Naive thymus-derived CD8-positive, alpha-beta T cell (primary cell): ENCODE data around the gene ZNF184. TPM values are rescaled to one million over a fixed set of nuclear protein-coding genes. Genes with fewer than 3 reads are reported as not detected.
"Not testable (repeated sequence)": the region's sequence is repeated elsewhere in the genome, so short reads cannot be mapped to it uniquely, and the experiment has no call there.

ENCODE experiments used
- ATAC-seq, 2 donors: fragments of 150-1000 bp; cut with Tn5 transposase in 1 of 2; sonication (Bioruptor Pico), chemical (Tn5 transposase) in 1 of 2; 1 replicate in 1 of 2; 2 replicates in 1 of 2; pipeline ENCODE4 v1.10.0; 2021; ENCODE audit warnings: mild to moderate bottlenecking in 2 of 2, moderate library complexity in 2 of 2
- POLR2A ChIA-PET: fragments of 350-600 bp; sonication (Branson Sonifier 250); formaldehyde crosslinking; loops from one replicate; lab custom pipeline; 2021; ENCODE audit warnings: antibody characterized with exemption; lab: Charles Lee
- DNase-seq, 10 donors: peaks; one replicate each; pipeline versions ENCODE4 v3.0.0 to v3.0.0-alpha.2; 2020 to 2022
- H3K27ac Mint-ChIP-seq, 10 donors: one replicate each; pipeline ENCODE4 v1.8.0; 2020 to 2022; ENCODE audit warnings: mild to moderate bottlenecking in 10 of 10, mixed read lengths in 10 of 10, moderate library complexity in 4 of 10, inconsistent platforms in 1 of 10
- H3K27me3 Mint-ChIP-seq, 5 donors: one replicate each; pipeline ENCODE4 v1.8.0; 2021 to 2022; ENCODE audit warnings: mixed read lengths in 5 of 5
- H3K36me3 Mint-ChIP-seq, 3 donors: one replicate each; pipeline ENCODE4 v1.8.0; 2020 to 2022; ENCODE audit warnings: mixed read lengths in 3 of 3, mild to moderate bottlenecking in 2 of 3, inconsistent platforms in 1 of 3
- H3K4me1 Mint-ChIP-seq, 4 donors: one replicate each; pipeline ENCODE4 v1.8.0; 2021 to 2022; ENCODE audit warnings: mixed read lengths in 4 of 4
- H3K4me3 Mint-ChIP-seq, 10 donors: one replicate each; pipeline ENCODE4 v1.8.0; 2020 to 2022; ENCODE audit warnings: mild to moderate bottlenecking in 10 of 10, mixed read lengths in 10 of 10, moderate library complexity in 6 of 10, inconsistent platforms in 1 of 10
- H3K9me3 Mint-ChIP-seq, 9 donors: one replicate each; pipeline ENCODE4 v1.8.0; 2020 to 2022; ENCODE audit warnings: mixed read lengths in 9 of 9, mild to moderate bottlenecking in 3 of 9, inconsistent platforms in 1 of 9, moderate library complexity in 1 of 9
- polyA plus RNA-seq, 3 donors: library from polyadenylated mRNA; unstranded; fragments of 300-500 nt; fragmentation: Illumina TruSeq; gene quantifications; one replicate each; pipeline ENCODE4 v1.2.3, GENCODE V29; 2021
- total RNA-seq, 8 experiments: library from RNA in 2 of 8; stranded (reverse) in 2 of 8; gene quantifications; one replicate each; pipeline ENCODE4 v1.2.3 and lab custom pipeline; 2021 to 2026

Gene ZNF184
- total and polyA plus RNA-seq, 5 experiments from 2014 or later: 3.8 to 10.8 (median 7.8) TPM

GRCh38 chr6:27441001-27441400, 31.9 kb downstream of the ZNF184 start:
- DNase-seq (no peak), ATAC-seq (no peak)
- Mint-ChIP-seq H3K27me3 (peaks cover 0 to 3% (median under 1%) of the 10 kb centered on the region in 5 donors), H3K9me3 (peaks cover 0 to 52% (median 25%) of the 10 kb centered on the region in 9 donors), H3K36me3 (peaks cover 3 to 35% (median 23%) of the 10 kb centered on the region in 3 donors), H3K4me3 (no peak overlapping the region), H3K4me1 (no peaks in the 10 kb centered on the region), H3K27ac (no peak overlapping the region)
- POLR2A ChIA-PET: interaction anchor here (0.6 kb wide), 1 partner anchor 162 kb away, joined by 3 read pairs; no protein-coding TSS in a partner anchor

GRCh38 chr6:27439371-27439770, 33.5 kb downstream of the ZNF184 start:
- Mint-ChIP-seq H3K27ac (no peak overlapping the region), H3K9me3 (peaks cover 0 to 57% (median 34%) of the 10 kb centered on the region in 9 donors), H3K4me1 (no peaks in the 10 kb centered on the region), H3K36me3 (peaks cover 3 to 34% (median 19%) of the 10 kb centered on the region in 3 donors), H3K27me3 (peaks cover 0 to 8% (median 4%) of the 10 kb centered on the region in 5 donors), H3K4me3 (no peak overlapping the region)
- POLR2A ChIA-PET: no interaction called here
- ATAC-seq (no peak), DNase-seq (no peak)

DNA sequence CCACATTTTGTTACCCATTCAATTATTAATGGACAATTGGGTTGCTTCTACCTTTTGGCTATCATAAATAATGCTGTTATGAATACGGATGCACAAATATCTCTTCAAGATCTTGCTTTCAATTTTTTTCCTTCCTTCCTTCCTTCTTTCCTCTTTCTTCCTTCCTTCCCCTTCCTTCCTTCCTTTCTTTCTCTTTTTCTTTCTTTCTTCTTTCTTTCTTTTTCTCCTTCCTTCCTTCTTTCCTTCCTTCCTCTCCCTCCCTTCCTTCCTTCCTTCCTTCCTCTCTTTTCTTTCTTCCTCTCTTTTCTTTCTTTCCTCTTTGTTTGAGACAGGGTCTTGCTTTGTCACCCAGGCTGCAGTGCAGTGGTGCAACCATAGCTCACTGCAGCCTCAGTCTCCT, 39.2 kb downstream of the ZNF184 start:
- no peak overlapping the region for H3K4me3 Mint-ChIP-seq
- ATAC-seq (no peak), DNase-seq (no peak)
- no peaks in the 10 kb centered on the region for H3K4me1 Mint-ChIP-seq
- H3K27ac Mint-ChIP-seq: no peak overlapping the region
- H3K27me3 Mint-ChIP-seq: peaks cover 11 to 30% (median 16%) of the 10 kb centered on the region in 5 donors
- POLR2A ChIA-PET: no interaction called here
- H3K9me3 Mint-ChIP-seq: peaks cover 12 to 36% (median 25%) of the 10 kb centered on the region in 9 donors
- peaks cover 0 to 20% (median 9%) of the 10 kb centered on the region in 3 donors for H3K36me3 Mint-ChIP-seq

DNA sequence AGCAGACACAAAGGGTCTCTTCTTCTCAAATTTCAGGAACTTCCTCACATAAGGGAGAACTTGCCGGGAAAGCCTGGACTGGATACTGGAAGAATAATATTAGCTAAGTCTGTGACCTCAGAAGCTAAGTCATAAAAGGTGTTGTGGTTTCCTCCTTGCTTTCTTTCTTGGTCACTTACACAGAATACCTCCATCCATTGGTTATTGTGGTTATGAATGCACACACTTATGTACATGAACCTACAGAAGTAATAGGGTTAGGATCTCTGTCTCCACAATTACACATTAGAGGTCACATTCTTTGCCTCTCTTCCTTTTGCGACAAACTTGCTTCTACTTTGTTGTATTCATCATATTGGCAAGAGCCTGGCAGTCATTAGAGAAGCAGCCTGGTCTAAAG, 43.9 kb downstream of the ZNF184 start:
- POLR2A ChIA-PET: no interaction called here
- no peak overlapping the region for H3K4me3 Mint-ChIP-seq
- no peak for ATAC-seq

DNA sequence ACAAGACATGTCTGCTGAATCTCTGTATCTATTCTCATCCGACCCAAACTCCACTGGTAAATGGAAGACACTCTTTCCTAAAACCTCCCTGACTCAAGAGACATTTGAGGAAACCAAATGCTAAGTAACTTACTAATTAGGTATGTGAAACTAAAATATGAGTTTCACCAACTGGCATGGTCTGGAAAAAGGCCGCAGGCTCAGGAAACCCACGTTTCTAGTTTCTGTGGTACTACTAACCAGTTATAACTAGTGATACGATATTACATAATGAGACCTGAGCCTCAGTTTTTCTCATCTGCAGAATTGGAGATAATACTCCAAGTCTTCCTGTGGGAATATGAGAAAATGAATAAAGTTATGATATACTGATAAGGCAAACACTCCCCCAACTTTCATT, 44.4 kb downstream of the ZNF184 start:
- POLR2A ChIA-PET: no interaction called here
- peaks cover 0 to 9% (median 3%) of the 10 kb centered on the region in 9 donors for H3K9me3 Mint-ChIP-seq

More for the DNA sequence above, 43.9 kb downstream of the ZNF184 start:
- Mint-ChIP-seq H3K27ac (no peak overlapping the region), H3K4me1 (no peaks in the 10 kb centered on the region), H3K36me3 (peaks cover 0 to 4% (median 2%) of the 10 kb centered on the region in 3 donors), H3K27me3 (peaks cover 5 to 26% (median 10%) of the 10 kb centered on the region in 5 donors), H3K9me3 (peaks cover 4 to 12% (median 7%) of the 10 kb centered on the region in 9 donors)
- no peak for DNase-seq

GRCh38 chr6:27426045-27426620, 46.8 kb downstream of the ZNF184 start:
- ATAC-seq (no peak), DNase-seq (no peak)
- H3K9me3 Mint-ChIP-seq: peaks cover 0 to 10% (median 0%) of the 10 kb centered on the region in 9 donors
- no peak overlapping the region for H3K4me3 Mint-ChIP-seq
- H3K27ac Mint-ChIP-seq: no peak overlapping the region
- H3K4me1 Mint-ChIP-seq: peaks cover 0 to 2% (median 0%) of the 10 kb centered on the region in 4 donors
- H3K27me3 Mint-ChIP-seq: peaks cover 0 to 28% (median 13%) of the 10 kb centered on the region in 5 donors
- POLR2A ChIA-PET: no interaction called here
- H3K36me3 Mint-ChIP-seq: peaks cover 0 to 4% (median 2%) of the 10 kb centered on the region in 3 donors

More for the DNA sequence above, 44.4 kb downstream of the ZNF184 start:
- ATAC-seq: no peak
- Mint-ChIP-seq H3K27ac (no peak overlapping the region), H3K4me3 (no peak overlapping the region), H3K36me3 (peaks cover 0 to 4% (median 2%) of the 10 kb centered on the region in 3 donors), H3K27me3 (peaks cover 3 to 22% (median 6%) of the 10 kb centered on the region in 5 donors), H3K4me1 (no peaks in the 10 kb centered on the region)
- DNase-seq: no peak

- DNase-seq, POLR2A ChIA-PET, H3K27ac Mint-ChIP-seq, H3K4me3 Mint-ChIP-seq, H3K9me3 Mint-ChIP-seq, H3K36me3 Mint-ChIP-seq, H3K4me1 Mint-ChIP-seq, ATAC-seq: not testable (repeated sequence)
- H3K27me3 Mint-ChIP-seq: peaks cover 5 to 38% (median 19%) of the 10 kb centered on the region in 5 donors
Measured at GRCh38 chr6:27424851-27425250, 48.1 kb downstream of the ZNF184 start.

DNA sequence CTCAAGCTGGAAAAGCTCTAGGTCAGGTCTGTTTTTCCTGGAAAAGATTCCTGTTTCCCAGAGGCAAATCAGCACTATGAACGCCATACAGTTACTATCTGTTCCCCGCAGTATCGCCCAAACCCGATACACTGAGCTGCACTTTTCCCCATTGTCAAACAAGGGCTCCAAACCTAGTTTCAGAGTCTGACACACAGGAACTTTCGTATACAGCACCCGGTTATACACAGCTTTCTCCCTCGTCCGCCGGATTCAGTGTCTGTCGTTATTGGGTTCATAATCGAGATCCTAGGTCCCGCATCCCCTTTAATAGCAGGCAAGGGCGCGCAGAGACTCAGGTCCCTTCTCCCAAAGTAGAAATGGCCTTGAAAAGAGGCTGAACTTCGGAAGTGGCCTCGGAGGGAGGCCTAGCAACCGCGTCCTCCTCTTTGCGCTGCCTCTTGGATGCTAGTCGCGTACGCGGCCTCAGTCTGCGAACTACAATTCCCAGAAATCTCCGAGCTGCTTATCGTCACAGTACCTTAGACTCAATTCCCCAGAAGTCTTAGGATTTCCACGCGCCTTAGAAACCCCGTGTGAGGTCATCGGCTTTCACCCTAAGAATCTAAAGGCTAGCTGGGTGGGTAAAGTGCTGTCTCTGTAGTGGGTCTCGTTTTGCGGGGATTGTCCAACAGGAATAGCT, 50.1 kb downstream of the ZNF184 start:
- peaks cover 0 to 4% (median 0%) of the 10 kb centered on the region in 3 donors for H3K36me3 Mint-ChIP-seq
- no peak overlapping the region for H3K27ac Mint-ChIP-seq
- POLR2A ChIA-PET: no interaction called here

GRCh38 chr6:27419363-27419762, 53.5 kb downstream of the ZNF184 start:
- Mint-ChIP-seq H3K27me3 (peaks cover 14 to 44% (median 31%) of the 10 kb centered on the region in 5 donors), H3K9me3 (peaks cover 0 to 4% (median 0%) of the 10 kb centered on the region in 9 donors), H3K27ac (no peak overlapping the region), H3K4me3 (no peak overlapping the region), H3K4me1 (peaks cover 0 to 2% (median 0%) of the 10 kb centered on the region in 4 donors), H3K36me3 (peaks cover 0 to 4% (median 0%) of the 10 kb centered on the region in 3 donors)
- POLR2A ChIA-PET: interaction anchor here (0.5 kb wide), 1 partner anchor 325 kb away, joined by 6 read pairs; no protein-coding TSS in a partner anchor
- ATAC-seq (no peak), DNase-seq (no peak)

More for the DNA sequence above, 50.1 kb downstream of the ZNF184 start:
- ATAC-seq (no peak), DNase-seq (no peak)
- no peak overlapping the region for H3K4me3 Mint-ChIP-seq
- H3K4me1 Mint-ChIP-seq: peaks cover 0 to 2% (median 0%) of the 10 kb centered on the region in 4 donors
- peaks cover 0 to 4% (median 0%) of the 10 kb centered on the region in 9 donors for H3K9me3 Mint-ChIP-seq
- H3K27me3 Mint-ChIP-seq: peaks cover 9 to 34% (median 23%) of the 10 kb centered on the region in 5 donors

DNA sequence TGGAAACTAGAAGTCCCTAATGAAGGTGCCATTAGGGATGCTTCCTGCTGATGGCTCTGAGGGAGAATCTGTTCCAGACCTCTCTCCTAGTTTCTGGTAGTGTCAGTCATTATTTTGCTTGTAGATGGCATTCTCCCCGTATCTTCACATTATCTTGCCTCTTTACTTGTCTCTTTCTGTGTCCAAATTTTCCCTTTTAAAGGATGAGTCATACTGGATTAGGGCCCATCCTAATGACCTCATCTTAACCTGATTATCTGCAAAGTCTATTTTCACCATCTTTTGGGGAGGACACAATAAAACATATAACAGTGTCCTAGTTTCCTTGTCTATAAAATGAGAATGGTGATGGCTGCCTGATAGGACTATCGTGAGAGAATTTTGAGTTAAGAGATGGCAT, 57.0 kb downstream of the ZNF184 start:
- Mint-ChIP-seq H3K4me1 (no peaks in the 10 kb centered on the region), H3K36me3 (peaks cover 0 to 4% (median 0%) of the 10 kb centered on the region in 3 donors), H3K27ac (no peak overlapping the region), H3K27me3 (peaks cover 11 to 25% (median 18%) of the 10 kb centered on the region in 5 donors), H3K9me3 (peaks cover 0 to 3% (median 0%) of the 10 kb centered on the region in 9 donors), H3K4me3 (no peak overlapping the region)
- POLR2A ChIA-PET: no interaction called here
- DNase-seq: no peak
- no peak for ATAC-seq

- Mint-ChIP-seq H3K27me3 (peaks cover 6 to 20% (median 14%) of the 10 kb centered on the region in 5 donors), H3K4me1 (no peaks in the 10 kb centered on the region), H3K9me3 (peaks cover 0 to 3% (median 0%) of the 10 kb centered on the region in 9 donors), H3K4me3 (no peak overlapping the region), H3K36me3 (peaks cover 0 to 3% (median 0%) of the 10 kb centered on the region in 3 donors), H3K27ac (no peak overlapping the region)
- POLR2A ChIA-PET: no interaction called here
- ATAC-seq (no peak), DNase-seq (no peak)
Measured at GRCh38 chr6:27414996-27415395, 57.9 kb downstream of the ZNF184 start.

DNA sequence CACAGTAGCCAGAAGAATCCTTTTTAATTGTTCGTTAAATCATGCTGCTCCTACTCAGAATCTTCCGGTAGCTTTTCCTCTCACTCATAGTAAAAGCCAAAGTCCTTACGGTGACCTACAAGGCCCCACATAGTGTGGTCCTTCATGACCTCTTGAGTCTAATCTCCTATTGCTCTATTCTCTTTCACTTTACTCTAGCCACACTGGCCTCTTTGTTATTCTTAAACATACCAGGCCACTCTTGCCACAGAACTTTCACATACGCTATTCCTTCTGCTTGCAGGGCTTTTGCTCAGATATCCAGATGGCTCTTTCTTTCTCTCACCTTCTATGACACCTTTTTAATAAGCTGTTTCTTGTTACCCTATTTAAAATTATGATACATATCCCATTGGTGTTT, 58.6 kb downstream of the ZNF184 start:
- Mint-ChIP-seq H3K27me3 (peaks cover 2 to 14% (median 7%) of the 10 kb centered on the region in 5 donors), H3K4me3 (no peak overlapping the region), H3K36me3 (no peaks in the 10 kb centered on the region), H3K9me3 (peaks cover 0 to 3% (median 0%) of the 10 kb centered on the region in 9 donors), H3K4me1 (no peaks in the 10 kb centered on the region), H3K27ac (no peak overlapping the region)
- DNase-seq (no peak), ATAC-seq (no peak)
- POLR2A ChIA-PET: no interaction called here
